ENCODE measurements around the gene POLN. TPM values are rescaled to one million over a fixed set of nuclear protein-coding genes. Genes with fewer than 3 reads are reported as not detected.
"Not testable (repeated sequence)": the region's sequence is repeated elsewhere in the genome, so short reads cannot be mapped to it uniquely, and the experiment has no call there.

The POLN gene
- total RNA-seq, 2 donors from 2014 or later = 1.3 to 2.8 TPM

DNA sequence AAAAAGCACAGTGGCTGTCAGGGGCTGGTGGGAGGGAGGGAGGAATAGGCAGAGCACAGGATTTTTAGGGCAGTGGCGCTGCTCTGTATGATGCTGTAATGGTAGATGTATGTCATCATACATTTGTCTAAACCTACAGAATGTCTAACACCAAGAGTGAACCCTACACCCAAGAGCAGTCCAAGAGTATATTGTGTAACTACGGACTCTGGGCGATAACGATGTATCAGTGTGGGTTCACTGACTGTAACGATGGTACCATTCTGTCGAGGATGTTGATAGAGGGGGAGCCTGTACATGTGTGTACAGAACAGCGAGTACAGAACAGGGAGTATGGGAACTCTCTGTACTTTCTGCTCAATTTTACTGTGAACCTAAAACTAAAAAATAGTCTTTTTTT, 76.5 kb downstream of the POLN start:
- no peak for DNase-seq (ENCODE audit: low spot score)
- Histone ChIP-seq H3K4me3 (no peak overlapping the region), H3K27me3 (no peaks in the 10 kb centered on the region), H3K4me1 (no peaks in the 10 kb centered on the region), H3K27ac (no peak overlapping the region), H3K9me3 (no peaks in the 10 kb centered on the region), H3K36me3 (no peaks in the 10 kb centered on the region)
- TF ChIP-seq, protein P1, sequence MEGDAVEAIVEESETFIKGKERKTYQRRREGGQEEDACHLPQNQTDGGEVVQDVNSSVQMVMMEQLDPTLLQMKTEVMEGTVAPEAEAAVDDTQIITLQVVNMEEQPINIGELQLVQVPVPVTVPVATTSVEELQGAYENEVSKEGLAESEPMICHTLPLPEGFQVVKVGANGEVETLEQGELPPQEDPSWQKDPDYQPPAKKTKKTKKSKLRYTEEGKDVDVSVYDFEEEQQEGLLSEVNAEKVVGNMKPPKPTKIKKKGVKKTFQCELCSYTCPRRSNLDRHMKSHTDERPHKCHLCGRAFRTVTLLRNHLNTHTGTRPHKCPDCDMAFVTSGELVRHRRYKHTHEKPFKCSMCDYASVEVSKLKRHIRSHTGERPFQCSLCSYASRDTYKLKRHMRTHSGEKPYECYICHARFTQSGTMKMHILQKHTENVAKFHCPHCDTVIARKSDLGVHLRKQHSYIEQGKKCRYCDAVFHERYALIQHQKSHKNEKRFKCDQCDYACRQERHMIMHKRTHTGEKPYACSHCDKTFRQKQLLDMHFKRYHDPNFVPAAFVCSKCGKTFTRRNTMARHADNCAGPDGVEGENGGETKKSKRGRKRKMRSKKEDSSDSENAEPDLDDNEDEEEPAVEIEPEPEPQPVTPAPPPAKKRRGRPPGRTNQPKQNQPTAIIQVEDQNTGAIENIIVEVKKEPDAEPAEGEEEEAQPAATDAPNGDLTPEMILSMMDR (IDR thresholded peaks at IDR 0.05) = no peak

DNA sequence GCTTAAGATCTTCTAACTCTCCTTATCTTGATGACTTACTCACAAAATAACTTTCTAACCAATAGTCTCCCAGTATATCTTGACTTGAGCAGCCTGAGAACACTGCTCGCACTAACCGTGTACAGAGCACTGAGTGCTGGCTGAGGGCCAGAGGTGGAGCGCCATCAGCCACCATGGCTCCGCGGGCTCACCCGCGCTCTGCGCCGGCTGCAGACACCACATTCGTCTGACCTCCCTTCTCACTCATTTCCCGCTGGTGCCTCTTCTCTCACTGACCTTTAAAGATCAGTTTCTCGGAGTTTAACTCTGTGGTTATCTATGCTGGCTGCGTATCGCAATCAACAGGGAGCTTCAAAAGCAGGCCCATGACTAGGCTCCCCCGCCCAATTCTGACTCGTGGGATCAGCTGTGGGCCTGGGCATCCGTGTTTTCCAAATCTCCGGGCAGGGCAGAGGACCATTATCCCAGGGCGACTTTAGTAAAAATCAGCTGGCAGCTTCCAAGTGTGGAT, 78.6 kb downstream of the POLN start:
- no peaks in the 10 kb centered on the region for H3K4me1 ChIP-seq
- no peaks in the 10 kb centered on the region for H3K9me3 ChIP-seq
- DNase-seq (ENCODE audit: low spot score) = no peak
- H3K36me3 ChIP-seq = no peaks in the 10 kb centered on the region
- H3K27me3 ChIP-seq = no peaks in the 10 kb centered on the region
- H3K4me3 ChIP-seq = no peak overlapping the region
- H3K27ac ChIP-seq = no peak overlapping the region
- TF ChIP-seq, protein P1 (IDR thresholded peaks at IDR 0.05) = no peak

DNA sequence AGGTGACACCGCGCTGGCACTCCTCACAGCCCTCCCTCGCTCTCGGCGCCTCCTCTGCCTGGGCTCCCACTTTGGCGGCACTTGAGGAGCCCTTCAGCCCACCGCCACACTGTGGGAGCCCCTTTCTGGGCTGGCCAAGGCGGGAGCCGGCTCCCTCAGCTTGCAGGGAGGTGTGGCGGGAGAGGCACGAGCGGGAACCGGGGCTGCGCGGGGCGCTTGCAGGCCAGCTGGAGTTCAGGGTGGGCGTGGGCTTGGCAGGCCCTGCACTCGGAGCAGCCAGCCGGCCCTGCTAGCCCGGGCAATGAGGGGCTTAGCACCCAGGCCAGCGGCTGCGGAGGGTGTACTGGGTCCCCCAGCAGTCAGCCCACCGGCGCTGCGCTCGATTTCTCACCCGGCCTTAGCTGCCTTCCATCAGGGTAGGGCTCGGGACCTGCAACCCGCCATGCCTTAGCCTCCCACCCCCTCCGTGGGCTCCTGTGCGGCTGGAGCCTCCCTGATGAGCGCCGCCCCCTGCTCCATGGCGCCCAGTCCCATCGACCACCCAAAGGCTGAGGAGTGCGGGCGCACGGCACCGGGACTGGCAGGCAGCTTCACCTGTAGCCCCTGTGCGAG, 80.7 kb downstream of the POLN start:
- not testable (repeated sequence) for H3K4me3 ChIP-seq; H3K36me3 ChIP-seq; H3K4me1 ChIP-seq; H3K27ac ChIP-seq; DNase-seq (ENCODE audit: low spot score); H3K9me3 ChIP-seq; H3K27me3 ChIP-seq

DNA sequence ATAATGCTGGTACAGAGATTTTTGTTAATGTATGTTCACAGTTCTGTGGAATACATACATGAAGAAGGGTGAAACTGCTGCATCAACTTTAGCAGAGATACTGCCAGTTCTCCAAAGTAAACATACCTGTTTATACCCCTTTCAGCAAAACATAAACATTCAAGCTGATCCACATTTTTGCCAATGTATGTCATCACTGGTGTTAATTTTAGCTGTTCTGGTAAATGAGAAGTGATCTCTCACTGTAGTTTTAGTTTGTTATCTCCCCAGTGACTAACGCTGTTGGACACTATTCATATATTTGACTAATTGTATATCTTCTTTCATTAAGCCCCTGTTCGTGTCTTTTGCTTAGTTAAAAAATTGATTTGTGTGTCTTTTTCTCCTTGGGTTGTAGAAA, 82.0 kb downstream of the POLN start:
- no peak for DNase-seq (ENCODE audit: low spot score)
- Histone ChIP-seq H3K36me3 (no peaks in the 10 kb centered on the region), H3K27me3 (no peaks in the 10 kb centered on the region)

DNA sequence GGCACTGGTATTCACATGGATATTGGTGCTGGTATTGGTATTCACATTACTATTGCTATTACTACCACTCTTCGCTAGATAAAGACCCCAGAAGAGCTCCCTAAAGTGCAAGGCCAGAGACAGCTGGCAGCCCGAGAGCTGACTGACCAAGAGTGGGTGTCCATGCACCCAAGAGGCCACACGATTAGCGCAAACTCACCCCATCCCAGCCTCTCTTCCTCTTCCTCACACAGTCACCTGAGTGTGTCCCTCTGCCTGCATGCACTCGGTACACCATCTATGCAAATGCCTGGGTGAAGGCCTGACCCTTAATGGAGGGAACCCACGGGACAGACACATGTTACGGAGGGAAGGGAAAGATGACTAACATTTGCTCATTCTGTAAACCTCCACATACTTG, 86.7 kb downstream of the POLN start:
- no peak for DNase-seq (ENCODE audit: low spot score)
- Histone ChIP-seq H3K4me3 (no peak overlapping the region), H3K4me1 (no peaks in the 10 kb centered on the region), H3K27ac (no peak overlapping the region), H3K36me3 (no peaks in the 10 kb centered on the region), H3K9me3 (peaks cover 0 to 8% of the 10 kb centered on the region in 2 donors), H3K27me3 (no peaks in the 10 kb centered on the region)
- TF ChIP-seq, protein P1 (IDR thresholded peaks at IDR 0.05) = no peak

More for the DNA sequence above, 82.0 kb downstream of the POLN start:
- no peak overlapping the region for H3K27ac ChIP-seq
- TF ChIP-seq, protein P1 (IDR thresholded peaks at IDR 0.05) = no peak
- no peaks in the 10 kb centered on the region for H3K9me3 ChIP-seq
- no peaks in the 10 kb centered on the region for H3K4me1 ChIP-seq
- H3K4me3 ChIP-seq = no peak overlapping the region

DNA sequence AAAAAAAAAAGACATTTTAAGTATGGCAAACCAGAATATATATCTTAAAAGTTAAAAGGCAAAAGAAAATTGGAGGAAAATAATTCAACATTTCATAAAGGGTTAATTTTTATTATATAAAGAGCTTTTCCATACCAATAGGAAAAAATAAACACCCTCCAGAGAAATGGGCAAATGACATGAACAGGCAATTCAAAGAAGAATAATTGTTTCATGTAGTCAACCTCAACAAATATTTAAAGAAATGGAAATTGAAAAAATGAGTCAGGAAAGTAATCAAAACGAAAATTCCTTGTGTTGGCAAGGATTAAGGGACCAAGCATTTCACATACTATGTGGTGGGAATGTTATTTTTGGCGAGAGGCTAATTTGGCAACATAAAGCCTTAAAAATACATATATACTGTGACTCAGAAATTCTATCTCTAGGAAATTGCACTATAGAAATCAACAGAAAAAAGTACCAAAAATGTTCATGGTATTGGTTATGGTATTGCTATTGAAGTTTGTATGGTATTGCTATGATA, 87.6 kb downstream of the POLN start:
- no peak overlapping the region for H3K27ac ChIP-seq
- no peak overlapping the region for H3K4me3 ChIP-seq
- H3K36me3 ChIP-seq = no peaks in the 10 kb centered on the region
- DNase-seq (ENCODE audit: low spot score) = no peak
- no peaks in the 10 kb centered on the region for H3K4me1 ChIP-seq
- TF ChIP-seq, protein P1 (IDR thresholded peaks at IDR 0.05) = no peak
- H3K9me3 ChIP-seq = peaks cover 0 to 8% of the 10 kb centered on the region in 2 donors
- H3K27me3 ChIP-seq = no peaks in the 10 kb centered on the region
